Measurements from ENCODE around the gene SLC35A4.

DNA sequence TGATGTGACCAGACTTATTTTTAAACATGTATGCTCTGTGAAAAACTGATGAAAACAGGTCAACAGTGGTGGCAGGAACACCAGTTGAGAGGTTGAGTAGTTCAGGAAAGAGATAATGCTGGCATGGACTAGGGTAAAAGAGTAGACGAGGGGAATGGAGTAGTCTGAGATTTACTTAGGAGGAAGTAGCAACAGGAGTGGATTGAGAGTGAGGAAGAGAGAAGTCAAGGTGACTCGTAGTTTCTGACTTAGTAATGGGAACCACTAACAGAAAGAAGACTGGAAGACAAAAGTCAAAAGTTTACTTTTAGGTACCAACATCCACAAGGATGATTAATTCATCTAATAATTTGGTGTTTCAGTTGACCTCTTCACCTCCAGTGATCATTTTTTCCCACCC, 11.0 kb upstream of the SLC35A4 start:
- TF ChIP-seq CTCF (optimal IDR thresholded peaks at IDR 0.05 in 1 of 3, IDR thresholded peaks at IDR 0.05 in 1 of 3, conservative IDR thresholded peaks at IDR 0.05 in 1 of 3; ENCODE audit: extremely low read depth in 1 of 3, insufficient read depth in 2 of 3, low read length in 3 of 3), result no peak
- TF ChIP-seq EZH2 (IDR thresholded peaks at IDR 0.05; ENCODE audit: low read length), result no peak
